ENCODE data around the gene PAPOLA.

PAPOLA gene

GRCh38 chr14:96568621-96569020 is 66.4 kb downstream of the PAPOLA start:
- no peak for DNase-seq

GRCh38 chr14:96571311-96571710 is 69.1 kb downstream of the PAPOLA start:
- no peak for DNase-seq

- no peak for DNase-seq
These were observed 71.4 kb downstream of the PAPOLA start for GRCh38 chr14:96573473-96574100.

GRCh38 chr14:96574171-96574632 is 72.0 kb downstream of the PAPOLA start:
- DNase-seq: no peak

GRCh38 chr14:96574633-96575632 is 72.8 kb downstream of the PAPOLA start:
- DNase-seq: no peak

- DNase-seq: no peak
These were observed 74.2 kb downstream of the PAPOLA start for GRCh38 chr14:96576359-96576758.

GRCh38 chr14:96576937-96577336 is 74.8 kb downstream of the PAPOLA start:
- no peak for DNase-seq

- no peak for DNase-seq
These were observed 76.4 kb downstream of the PAPOLA start for GRCh38 chr14:96578619-96579018.

GRCh38 chr14:96579358-96579757 is 77.2 kb downstream of the PAPOLA start:
- DNase-seq: no peak

- no peak for DNase-seq
These were observed 77.7 kb downstream of the PAPOLA start for GRCh38 chr14:96579855-96580254.

- DNase-seq: no peak
These were observed 78.4 kb downstream of the PAPOLA start for GRCh38 chr14:96580566-96580965.

GRCh38 chr14:96581026-96581425 is 78.8 kb downstream of the PAPOLA start:
- DNase-seq: no peak

- DNase-seq: no peak
These were observed 79.7 kb downstream of the PAPOLA start for GRCh38 chr14:96581902-96582301.

GRCh38 chr14:96582411-96582961 is 80.3 kb downstream of the PAPOLA start:
- DNase-seq: no peak

- no peak for DNase-seq
These were observed 80.8 kb downstream of the PAPOLA start for GRCh38 chr14:96582995-96583394.

- DNase-seq: no peak
These were observed 81.4 kb downstream of the PAPOLA start for GRCh38 chr14:96583569-96584041.

GRCh38 chr14:96584199-96584906 is 82.2 kb downstream of the PAPOLA start:
- DNase-seq: no peak

GRCh38 chr14:96584907-96585671 is 82.9 kb downstream of the PAPOLA start:
- DNase-seq: no peak

GRCh38 chr14:96585672-96586013 is 83.5 kb downstream of the PAPOLA start:
- DNase-seq: no peak

- no peak for DNase-seq
These were observed 83.9 kb downstream of the PAPOLA start for GRCh38 chr14:96586056-96586455.

- no peak for DNase-seq
These were observed 85.0 kb downstream of the PAPOLA start for GRCh38 chr14:96586921-96587822.

Measured in NCI-H1436 treated with DMSO at 0.1 percent for 48 hours (cell line).